ENCODE results near the gene ANKRD30B.
"Not testable (repeated sequence)": the region's sequence is repeated elsewhere in the genome, so short reads cannot be mapped to it uniquely, and the experiment has no call there.

Gene ANKRD30B

DNA sequence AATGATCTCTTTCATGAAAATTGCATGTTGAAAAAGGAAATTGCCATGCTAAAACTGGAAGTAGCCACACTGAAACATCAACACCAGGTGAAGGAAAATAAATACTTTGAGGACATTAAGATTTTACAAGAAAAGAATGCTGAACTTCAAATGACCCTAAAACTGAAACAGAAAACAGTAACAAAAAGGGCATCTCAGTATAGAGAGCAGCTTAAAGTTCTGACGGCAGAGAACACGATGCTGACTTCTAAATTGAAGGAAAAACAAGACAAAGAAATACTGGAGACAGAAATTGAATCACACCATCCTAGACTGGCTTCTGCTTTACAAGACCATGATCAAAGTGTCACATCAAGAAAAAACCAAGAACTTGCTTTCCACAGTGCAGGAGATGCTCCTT lies 103.6 kb downstream of the ANKRD30B start:
- DNase-seq = not testable (repeated sequence)

DNA sequence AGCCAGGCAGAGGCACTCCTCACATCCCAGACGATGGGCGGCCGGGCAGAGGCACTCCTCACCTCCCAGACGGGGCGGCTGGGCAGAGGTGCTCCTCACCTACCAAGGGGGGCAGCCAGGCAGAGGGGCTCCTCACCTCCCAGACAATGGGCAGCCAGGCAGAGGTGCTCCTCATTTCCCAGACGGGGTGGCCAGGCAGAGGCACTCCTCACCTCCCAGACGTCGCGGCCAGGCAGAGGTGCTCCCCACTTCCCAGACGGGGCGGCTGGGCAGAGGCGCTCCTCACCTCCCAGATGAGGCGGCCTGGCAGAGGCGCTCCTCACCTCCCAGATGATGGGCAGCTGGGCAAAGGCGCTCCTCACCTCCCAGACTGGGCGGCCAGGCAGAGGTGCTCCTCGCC lies 107.7 kb downstream of the ANKRD30B start:
- not testable (repeated sequence) for DNase-seq

DNA sequence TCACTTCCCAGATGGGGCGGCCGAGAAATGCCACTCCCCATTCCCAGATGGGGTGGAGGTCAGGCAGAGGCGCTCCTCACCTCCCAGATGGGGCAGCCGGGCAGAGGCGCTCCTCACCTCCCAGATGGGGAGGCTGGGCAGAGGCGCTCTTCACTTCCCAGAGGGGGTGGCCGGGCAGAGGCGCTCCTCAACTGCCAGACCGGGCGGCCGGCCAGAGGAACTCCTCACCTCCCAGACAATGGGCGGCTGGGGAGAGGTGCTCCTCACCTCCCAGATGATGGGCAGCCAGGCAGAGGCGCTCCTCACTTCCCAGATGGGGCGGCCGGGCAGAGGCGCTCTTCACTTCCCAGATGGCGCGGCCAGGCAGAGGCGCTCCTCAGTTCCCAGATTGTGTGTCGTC lies 108.3 kb downstream of the ANKRD30B start:
- not testable (repeated sequence) for DNase-seq

GRCh38 chr18:14858514-14858913 lies 110.5 kb downstream of the ANKRD30B start:
- not testable (repeated sequence) for DNase-seq

DNA sequence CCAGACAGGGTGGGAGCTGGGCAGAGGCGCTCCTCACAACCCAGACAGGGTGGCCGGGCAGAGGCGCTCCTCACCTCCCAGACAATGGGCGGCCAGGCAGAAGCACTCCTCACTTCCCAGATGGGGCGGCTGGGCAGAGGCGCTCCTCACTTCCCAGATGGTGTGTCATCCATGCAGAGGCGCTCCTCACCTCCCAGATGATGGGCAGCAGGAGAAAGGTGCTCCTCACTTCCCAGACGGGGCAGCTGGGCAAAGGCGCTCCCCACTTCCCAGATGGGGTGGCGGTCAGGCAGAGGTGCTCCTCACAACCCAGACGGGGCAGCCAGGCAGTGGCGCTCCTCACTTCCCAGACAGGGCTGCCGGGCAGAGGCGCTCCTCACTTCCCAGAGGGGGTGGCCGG lies 112.0 kb downstream of the ANKRD30B start:
- not testable (repeated sequence) for DNase-seq

GRCh38 chr18:14866426-14866825 lies 118.5 kb downstream of the ANKRD30B start:
- DNase-seq = not testable (repeated sequence)

- DNase-seq = not testable (repeated sequence)
Observed at GRCh38 chr18:14867988-14868387, 120.0 kb downstream of the ANKRD30B start.

DNA sequence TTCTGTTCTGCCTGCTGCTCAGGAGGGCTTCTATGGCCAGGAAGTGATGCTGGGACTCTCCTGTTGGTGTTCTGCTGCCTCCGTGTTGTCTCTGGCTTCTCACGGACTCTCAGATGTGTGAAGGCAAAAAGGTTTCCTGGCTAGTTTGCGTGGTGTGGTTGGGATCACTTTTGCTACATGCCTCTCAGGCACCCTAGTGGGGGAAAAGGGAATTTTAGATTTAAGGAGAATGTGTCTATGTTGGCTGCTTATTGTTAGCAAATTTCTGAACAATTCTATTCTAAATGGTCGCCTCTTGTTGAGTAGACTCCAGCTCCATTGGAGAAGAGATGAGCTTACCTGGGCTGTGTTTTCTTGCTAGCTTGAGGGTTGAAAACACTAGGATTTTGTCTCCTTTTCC lies 120.9 kb downstream of the ANKRD30B start:
- not testable (repeated sequence) for DNase-seq

DNA sequence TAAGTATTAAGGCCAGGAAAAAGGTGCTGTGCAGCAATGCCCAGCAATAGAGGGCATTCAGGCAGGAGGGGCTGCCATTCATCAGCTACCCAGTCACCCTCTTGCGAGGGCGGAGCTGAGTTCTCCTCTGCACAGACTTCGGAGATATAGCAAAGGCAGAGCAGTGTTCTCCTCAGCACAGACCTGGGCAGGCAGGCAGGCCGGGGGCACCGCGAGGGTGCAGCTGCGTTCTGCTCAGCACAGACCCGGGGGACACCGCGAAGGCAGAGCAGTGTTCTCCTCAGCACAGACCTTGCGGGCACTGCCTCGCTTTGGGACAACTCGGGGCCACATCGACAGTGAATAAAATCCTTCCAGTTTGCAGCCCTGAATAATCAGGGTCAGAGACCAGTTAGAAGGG lies 130.9 kb downstream of the ANKRD30B start:
- DNase-seq = not testable (repeated sequence)

- DNase-seq = no peak
Observed at GRCh38 chr18:14900435-14900834, 152.5 kb downstream of the ANKRD30B start.
